NCI-H128 (cell line): ENCODE measurements around the gene RGPD8.
"Not testable (repeated sequence)": the region's sequence is repeated elsewhere in the genome, so short reads cannot be mapped to it uniquely, and the experiment has no call there.

Experiments
- DNase-seq: peaks from one replicate; lab custom pipeline; 2025; ENCODE audit not compliant: unreplicated experiment; lab: John Stamatoyannopoulos, UW

RGPD8 gene

DNA sequence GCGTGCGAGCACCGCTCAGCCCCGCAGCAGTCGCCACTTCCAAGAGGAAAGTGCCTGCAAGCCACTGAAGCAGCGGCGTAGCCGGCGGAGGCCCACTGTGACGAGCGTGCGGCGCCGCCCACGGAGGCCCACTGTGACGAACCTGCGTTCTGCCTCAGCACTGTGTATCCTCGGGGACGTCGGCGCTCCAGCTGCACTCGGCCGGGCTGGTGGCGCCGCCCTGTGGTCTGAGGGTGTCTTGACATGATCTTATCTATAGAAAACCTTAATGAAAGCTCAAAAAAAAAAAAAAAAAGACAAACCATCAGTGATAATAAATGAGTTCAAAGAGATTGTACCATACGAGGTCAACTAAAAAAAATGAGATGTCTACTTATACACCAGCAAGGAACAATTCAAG is at the start of gene RGPD8:
RGPD8 (minus strand) TSS at position 166 of the 400 bp plus-strand sequence. CDS start 192 bp downstream, outside the sequence.
- not testable (repeated sequence) for DNase-seq

DNA sequence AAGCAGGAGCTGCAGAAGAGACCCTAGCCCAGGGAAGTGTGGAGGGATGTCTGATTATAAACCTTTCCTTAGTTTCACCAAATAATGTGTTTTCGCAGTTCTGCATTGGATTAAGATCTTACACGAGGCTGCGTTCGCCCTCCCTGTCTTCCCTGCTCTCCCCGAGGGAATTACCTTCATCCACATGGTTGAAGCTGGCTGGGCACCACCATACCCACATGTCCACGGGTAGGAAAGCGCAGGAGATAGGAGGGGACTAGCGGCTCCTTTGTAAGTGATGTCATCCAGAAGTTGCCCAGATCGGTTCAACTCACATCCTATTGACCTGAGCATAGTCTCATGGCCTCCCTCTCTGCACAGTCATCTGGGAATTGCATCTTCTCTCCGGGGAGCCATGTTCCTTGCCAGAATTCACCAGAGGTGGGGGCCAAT is 49.6 kb upstream of the RGPD8 start:
- DNase-seq = no peak

DNA sequence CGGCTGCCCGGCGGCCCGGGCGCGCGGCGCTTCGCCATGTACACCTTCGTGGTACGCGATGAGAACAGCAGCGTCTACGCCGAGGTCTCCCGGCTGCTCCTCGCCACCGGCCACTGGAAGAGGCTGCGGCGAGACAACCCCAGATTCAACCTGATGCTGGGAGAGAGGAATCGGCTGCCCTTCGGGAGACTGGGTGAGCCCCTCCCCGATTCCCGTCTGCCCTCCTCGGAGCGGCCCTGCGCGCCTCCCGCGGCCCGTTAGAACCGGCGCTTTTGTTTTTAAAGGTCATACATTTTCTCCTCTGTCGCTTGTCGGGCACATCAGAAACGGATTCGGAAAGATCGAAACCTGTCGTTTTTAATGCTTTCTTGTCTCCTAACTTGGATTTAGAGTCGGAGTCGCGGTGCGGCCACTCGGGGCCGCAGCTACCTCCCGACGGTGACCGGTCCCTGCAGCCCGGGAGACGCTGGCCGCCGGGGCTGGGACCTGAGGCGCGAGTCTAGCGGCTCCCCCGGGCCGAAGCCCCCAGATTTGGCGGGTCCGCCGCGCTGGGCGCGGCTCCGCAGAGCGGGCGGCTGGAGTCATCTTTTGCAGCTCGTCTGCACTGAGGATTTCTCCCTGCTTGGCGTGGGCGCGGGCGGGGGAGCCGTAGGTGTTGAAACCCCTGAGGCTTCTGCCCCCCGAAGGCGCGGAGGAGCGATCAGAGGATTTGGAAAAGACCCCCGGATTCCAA is 49.0 kb upstream of the RGPD8 start:
- DNase-seq = peak; percentile 22

DNA sequence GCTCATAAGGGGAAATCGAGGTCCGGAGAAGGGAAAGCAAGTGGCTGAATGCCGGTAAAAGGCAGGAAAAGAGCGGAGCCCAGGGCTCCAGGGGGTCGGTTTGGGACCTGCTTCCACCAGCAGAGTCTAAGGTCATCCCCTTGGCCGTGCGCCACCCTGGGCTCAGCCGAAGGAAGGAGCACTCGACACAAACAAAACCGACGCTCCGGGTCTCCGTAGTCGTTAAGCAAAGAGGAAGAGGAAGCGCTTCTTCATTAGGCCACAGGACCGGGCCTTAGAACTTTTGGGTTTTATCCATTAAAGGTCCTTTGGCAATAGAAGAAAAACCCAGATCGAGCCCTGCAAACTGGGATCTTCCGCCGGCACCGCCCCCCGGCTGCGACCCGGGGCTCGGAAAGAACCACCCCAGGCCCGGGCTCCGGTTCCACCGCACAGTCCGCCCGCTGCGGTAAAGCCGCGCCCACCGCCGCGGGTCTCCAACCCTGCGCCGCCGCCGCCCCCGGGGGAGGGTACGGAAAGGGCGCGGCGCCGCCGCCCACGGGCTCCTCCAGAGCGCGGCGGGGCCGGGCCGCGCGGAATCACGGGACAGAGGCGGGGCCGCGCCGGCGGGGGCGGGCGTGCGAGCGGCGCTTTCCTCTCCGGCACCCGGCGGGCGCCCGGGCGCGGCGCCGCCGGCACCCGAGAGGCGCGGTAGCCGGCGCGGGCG is 48.2 kb upstream of the RGPD8 start, which contains the start of gene TTL:
TTL (plus strand) TSS at position 629 of the 706 bp plus-strand sequence. CDS start 189 bp downstream, outside the sequence.
- DNase-seq = peak; percentile 75

DNA sequence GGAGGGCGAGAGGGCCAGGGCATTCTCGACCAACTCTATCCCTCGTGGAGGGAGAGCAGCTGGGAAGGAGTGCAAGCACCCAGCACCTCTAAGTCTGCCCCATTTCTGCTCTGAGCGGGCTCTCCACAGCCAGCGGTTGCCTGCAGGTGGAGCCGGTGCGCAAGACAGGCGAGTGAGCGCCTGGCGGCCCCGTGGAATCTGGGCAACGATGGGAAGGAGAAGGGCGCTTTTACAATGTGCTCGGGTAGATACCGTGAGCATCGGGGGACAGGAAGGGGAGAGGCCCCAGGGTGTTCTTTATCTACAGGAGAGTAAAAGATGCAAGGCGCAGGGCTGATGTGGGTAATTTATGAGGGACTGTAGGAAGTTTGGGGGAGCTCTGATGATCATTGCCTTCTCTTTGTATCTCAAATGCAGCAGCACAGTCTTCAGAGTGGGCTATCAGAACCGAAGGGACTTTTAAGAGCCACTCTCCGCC is 47.6 kb upstream of the RGPD8 start:
- DNase-seq = peak; percentile 84

DNA sequence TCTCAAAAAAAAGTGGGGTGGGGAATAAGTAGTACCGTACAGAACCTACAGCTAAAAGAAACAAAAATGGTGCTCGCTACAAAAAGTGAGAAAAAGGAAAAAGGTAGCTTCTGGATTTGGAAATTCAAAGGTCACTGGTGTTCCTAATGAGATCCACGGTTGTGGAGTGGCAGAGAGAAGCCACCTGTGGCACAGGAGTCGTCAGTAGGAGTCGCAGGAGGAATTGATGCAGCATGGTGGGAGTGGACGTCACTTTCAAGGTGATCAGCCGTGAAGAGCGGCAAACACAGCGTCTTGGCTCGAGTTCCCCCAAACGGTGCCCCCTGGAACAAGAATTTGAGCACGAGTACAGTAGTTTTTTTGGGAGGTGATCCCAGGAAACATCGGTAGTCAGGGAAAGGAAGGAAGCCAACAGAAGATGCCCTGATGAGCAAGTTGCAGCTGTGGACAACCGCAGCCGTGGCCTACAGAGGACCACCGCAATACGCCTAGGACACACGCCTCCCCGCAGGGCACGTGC is 47.1 kb upstream of the RGPD8 start:
- DNase-seq = no peak

DNA sequence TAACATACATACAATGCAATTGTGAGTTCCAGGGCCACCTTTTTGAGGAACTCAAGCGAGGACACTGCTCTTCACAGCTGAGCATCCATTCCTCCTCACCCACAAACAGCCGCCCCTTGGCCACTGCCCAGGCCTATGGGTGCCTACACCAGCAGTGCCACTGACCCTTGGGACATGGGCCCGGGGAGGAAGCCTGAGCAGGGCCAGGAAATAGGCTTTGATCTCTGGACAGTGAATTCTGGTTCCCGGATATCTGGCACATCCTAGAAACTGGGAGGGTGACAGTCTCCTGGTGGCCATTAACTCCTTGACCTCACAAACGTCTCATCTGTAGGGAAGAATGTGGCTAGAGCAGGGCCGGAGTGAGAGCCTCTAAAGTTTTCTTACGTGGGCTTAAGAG is 43.0 kb upstream of the RGPD8 start:
- DNase-seq = no peak

DNA sequence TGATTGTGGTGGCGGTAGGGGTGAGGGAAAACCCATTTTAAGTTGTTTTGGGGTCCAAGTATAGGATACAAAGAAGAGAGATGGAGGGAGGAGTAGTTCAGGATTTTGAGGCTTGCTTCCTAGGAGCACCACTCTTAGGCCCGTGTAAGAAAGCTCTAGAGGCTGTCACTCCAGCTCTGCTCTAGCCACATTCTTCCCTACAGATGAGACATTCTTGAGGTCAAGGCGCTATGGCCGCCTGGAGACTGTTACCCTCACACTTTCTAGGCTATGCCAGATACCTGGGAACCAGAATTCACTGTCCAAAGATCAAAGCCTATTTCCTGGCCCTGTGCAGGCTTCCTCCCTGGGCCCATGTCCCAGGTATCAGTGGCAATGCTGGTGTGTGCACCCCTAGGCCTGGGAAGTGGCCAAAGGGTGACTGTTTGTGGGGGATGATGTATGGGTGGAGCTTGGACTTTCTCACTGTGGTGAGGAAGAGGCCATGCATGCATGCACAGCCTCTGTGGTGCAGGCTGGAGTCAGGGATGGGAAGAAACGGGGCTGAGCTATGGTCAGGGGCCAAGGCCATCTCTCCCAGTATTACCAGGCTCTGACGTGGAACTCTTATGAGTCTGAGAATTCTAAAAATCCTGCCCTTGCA is 41.5 kb upstream of the RGPD8 start:
- no peak for DNase-seq

DNA sequence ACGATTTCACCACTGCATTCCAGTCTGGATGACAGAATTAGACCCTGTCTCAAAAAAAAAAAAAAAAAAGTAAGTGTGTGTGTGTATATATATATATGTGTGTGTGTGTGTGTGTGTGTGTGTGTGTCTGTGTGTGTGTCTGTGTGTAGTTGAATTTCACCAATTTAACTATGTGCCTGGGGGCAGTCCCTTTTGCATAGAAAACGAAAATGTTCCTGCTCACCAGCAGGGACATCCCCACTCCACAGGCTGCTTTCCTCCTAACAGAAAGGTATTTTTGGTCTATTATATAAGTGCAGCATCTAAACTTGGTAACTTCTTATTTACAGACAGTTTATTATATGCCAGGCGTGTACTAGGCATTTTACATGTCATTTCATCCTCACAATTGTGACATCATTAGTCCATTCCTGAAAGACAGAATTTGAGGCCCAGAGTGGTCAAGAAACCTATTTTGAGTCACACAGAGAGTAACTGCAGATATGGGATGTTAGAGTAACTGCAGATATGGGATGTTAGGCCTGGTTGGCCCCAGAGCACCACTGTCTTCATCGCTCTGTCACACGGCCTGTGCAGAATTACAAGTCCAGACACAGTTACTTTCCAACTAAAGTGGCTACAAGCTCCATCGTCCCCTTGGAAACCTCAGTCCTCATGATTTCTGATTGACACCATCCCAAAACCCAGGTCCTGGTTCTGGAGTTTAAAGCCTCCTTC is 39.3 kb upstream of the RGPD8 start:
- no peak for DNase-seq

DNA sequence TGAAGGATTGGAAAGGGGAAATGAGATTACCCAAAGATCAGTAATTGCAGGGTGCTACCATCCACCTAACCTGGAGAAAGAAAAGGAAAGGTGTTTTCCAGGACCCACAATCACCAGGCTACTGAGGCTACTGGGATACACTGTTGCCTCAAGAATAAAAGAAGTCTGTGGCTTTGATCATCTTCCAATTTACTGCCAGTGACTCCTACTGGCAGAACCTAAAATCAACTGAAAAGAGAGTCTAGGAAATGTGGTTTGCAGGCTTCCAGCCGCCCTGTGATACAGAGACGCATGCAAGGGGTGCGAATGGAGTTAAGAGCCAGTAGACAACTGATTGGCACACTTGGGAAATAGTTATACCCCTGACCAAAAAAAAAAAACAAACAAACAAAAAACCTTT is 31.9 kb upstream of the RGPD8 start:
- DNase-seq = no peak

DNA sequence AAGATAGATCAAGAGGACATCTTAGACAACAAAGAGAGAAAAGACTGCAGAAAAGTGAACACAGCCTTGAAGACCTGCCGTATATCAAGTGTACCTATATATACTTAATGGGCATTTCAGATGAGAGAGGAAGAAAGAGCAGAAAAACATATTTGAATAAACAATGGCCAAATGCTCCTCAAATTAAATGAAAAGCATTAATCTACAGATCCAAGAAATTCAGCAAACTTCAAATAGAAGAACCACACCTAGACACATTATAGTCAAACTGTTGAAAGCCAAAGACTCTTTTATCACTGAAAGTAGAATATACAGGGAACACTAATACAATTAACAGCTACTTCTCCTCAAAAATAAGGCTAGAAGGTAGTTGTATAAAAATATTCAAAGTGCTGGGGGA is 29.8 kb upstream of the RGPD8 start:
- no peak for DNase-seq

DNA sequence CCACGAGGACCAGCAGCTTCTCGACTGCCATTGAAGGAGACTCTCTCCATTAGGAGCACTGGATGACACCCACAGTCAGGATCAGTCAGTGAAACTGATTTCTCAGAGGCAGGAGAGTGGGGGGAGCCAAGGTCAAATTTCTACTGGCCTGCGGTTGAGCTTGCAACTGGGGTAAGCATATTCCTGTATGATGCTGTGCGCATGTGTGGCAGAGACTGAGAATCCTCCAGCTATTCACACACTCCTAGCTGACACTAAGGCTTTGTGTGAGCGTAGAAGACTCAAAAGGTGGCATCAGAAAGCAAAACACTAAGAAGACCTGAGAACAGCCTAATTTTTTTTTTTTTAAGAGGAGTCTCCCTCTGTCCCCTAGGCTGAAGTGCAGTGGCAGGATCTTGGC is 28.7 kb upstream of the RGPD8 start:
- DNase-seq = no peak

DNA sequence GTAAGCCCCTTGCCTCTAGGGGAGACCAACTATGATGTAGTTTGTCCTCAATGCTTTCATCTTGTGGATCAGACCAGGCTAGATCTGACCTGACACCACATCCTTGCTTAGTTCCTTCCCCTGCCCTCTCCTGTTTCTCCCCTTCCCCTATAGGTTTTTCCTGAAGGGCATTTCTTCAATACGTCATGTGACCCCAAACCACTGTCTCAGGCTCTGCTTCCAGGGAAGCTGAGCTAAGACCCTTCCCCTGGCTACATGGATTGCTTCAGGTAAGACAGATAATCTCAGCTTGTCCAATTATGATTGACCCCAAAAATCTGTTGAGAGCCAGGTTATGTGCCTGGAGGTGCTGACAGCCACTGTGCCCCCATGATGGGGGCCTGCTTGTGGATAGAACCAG is 25.9 kb upstream of the RGPD8 start:
- no peak for DNase-seq

DNA sequence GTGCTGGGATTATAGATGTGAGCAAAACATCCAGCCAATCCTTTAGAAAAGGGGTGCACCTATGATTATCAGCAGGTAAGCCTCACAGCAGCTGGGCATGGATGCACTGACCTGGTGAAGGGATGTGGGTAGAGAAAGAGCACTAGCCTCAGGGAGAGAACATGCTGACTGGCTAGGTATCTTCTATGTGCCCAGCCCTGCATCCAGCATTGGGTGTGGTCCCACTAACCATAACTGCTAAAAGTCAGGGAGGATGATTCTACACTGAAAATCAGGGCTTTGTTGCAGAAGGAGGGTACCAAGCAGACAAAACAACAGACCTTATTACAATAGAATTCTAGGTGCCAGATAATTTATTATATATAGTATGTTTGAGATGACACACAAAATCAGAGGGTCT is 21.1 kb upstream of the RGPD8 start:
- no peak for DNase-seq

DNA sequence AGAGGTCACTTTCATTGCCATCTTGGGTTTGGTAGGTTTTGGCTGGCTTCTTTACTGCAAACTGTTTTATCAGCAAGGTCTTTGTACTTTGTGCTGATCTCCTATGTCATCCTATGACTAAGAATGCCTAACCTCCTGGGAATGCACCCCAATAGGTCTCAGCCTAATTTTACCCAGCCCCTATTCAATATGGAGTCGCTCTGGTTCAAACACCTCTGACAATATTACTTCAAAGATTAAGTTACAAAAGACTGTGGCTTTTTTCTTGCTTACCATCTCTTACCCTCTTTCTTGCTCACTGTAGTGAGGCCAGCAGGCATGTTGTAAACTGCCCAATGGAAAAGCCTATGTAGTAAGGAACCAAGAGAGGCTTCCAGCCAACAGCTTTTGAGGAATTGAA is 17.9 kb upstream of the RGPD8 start:
- no peak for DNase-seq

DNA sequence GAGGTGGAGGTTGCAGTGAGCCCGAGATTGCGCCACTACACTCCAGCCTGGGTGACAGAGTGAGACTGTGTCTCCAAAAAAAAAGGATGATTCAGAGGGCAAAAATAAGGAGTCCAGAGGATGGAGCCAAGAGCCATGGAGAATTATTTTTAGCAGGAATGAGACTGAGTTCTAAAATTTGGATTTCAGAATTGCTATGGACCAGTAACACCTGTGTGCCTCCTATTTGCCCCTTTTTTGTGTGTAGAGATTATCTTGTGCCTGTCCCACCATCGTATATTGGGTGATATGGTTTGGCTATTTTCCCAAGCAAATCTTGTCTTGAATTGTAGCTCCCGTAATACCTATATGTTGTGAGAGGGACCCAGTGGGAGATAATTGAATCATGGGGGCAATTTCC is 16.4 kb upstream of the RGPD8 start:
- DNase-seq = no peak

DNA sequence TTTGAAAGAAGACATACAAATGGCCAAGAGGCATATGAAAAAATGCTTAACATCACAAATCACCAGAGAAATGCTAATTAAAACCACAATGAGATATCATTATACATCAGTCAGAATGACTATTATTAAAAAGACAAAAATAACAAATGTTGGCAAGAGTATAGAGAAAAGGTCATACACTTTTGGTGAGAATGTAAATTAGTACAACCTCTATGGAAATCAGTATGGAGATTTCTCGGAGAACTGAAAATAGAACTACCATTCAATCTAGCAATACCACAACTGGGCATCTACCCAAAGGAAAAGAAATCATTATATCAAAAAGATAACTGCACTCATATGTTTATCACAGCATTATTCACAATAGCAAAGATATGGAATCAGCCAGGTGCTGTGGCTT is 10.8 kb upstream of the RGPD8 start:
- not testable (repeated sequence) for DNase-seq

DNA sequence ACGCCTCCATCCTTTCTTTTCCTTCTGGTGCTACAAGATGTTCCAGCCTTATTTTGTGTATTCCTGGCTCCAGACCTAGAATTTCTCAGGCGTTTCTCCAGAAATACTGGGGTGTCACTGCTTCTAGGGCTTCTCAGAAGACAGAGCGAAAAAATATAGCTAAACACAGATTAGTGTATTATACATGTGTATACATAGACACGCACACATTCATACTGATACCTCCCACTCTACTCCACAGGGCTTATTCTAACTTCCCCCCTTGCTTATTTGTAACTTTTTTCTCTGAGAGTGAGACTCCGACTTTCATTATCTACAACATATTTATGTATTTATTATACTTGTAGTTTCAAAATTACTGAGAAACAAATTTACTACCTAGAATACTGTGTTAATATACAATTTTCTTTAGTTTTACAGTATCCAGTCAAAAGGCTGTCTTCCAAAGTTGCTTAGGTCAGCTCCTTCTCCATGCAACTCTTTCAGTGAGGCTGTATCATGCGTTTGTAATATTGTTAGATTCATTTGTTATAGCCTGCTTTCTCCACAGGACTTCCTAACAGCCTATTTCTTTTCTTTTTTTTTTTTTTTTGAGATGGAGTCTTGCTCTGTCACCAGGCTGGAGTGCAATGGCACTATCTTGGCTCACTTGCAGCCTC is 5.3 kb upstream of the RGPD8 start:
- not testable (repeated sequence) for DNase-seq

DNA sequence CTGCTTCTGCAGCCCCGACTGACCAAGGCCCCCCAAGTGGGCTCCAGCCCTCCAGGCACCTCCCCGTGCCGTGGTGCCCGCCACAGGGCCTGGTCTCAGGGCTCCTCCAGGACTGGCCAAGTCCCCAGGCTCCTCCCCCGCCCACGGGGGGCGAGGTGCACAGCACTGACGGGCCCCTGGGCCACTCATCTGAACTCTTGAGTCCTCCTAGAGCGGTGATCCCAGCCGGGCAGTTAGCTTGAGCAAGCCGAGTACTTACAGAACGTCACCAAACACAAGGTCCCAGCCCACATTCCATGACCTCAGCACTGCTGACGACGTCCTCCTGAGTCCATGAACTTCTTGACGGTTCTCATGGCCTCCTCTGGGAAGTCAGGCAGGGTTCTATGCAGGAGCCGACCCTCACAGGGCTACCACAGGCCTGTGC is 4.0 kb upstream of the RGPD8 start:
- DNase-seq = not testable (repeated sequence)

DNA sequence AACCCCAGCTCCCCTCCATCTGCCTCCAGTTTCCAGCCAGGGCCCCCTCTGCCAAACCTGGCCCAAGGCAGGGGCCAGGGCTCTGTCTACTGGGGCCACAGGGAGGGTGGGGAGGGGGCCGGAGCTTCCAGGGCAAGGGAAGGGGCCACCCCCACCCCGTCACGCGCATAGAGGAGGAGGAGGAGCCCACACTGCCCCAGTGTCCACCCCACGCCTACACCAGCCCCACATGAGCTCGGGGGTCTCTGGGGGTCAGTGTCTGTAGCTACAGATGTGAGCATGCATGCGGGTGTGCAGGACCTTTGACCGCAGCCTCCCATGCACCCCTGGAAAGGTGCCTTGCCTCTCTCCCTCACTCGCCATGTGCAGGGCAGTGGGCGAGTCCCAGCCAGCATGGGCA is 3.5 kb upstream of the RGPD8 start:
- DNase-seq = not testable (repeated sequence)
